HepG2 (cell line): Measurements from ENCODE around the gene DCPS. TPM values are rescaled to one million over a fixed set of nuclear protein-coding genes. Genes with fewer than 3 reads are reported as not detected.

Source experiments
- ATAC-seq: fragments of 200-7000 bp; cut with Tn5 transposase; 3 replicates; pipeline ENCODE4 v1.9.1; 2020; ENCODE audit warnings: mild to moderate bottlenecking, moderate library complexity
- BruUV-seq: library from RNA; stranded (reverse); fragments of 400-500 nt; replicated peaks from 2 replicates; lab custom pipeline; 2021; lab: Mats Ljungman, UMichigan
- CTCF ChIA-PET: fragments of 300-600 bp; formaldehyde crosslinking; extraction: SDS; loops from one replicate; lab custom pipeline; 2021; ENCODE audit warnings: low total read pairs, inconsistent platforms, low intra/inter-chr PET ratio; lab: Yijun Ruan, JAX
- POLR2A ChIA-PET: fragments of 350-600 bp; sonication (Branson Sonifier 250); formaldehyde crosslinking; loops from one replicate; lab custom pipeline; 2020; ENCODE audit warnings: antibody characterized with exemption, inconsistent platforms; lab: Yijun Ruan, JAX
- DNase-seq: peaks from one replicate; pipeline ENCODE4 v3.0.0-alpha.2; 2015; ENCODE audit warnings: low spot score
- FAIRE-seq: peaks from 3 replicates; lab custom pipeline; 2011; peaks lifted over from hg19 to GRCh38; lab: Jason Lieb, UNC
- H2AFZ ChIP-seq: one replicate; pipeline ENCODE4 v1.6.1; 2011; ENCODE audit warnings: low read length, inconsistent platforms
- H3K27ac ChIP-seq: fragments of 300-600 bp; 3 replicates; pipeline ENCODE4 v1.8.0; 2011; ENCODE audit warnings: mixed run types, mild to moderate bottlenecking, mixed read lengths, low read length, inconsistent platforms; ENCODE audit not compliant: insufficient read depth; ENCODE audit errors: extremely low read length
- H3K27me3 ChIP-seq, 2 experiments: fragments of 200-600 bp in 1 of 2; 2 replicates in 1 of 2; 3 replicates in 1 of 2; pipeline versions ENCODE4 v1.6.0 to v1.8.0; 2011; ENCODE audit warnings: low read length in 2 of 2, mild to moderate bottlenecking in 2 of 2, moderate library complexity in 2 of 2, inconsistent platforms in 1 of 2; ENCODE audit not compliant: insufficient read depth in 2 of 2, control insufficient read depth in 1 of 2
- H3K36me3 ChIP-seq, 2 experiments: fragments of 200-600 bp in 1 of 2; replicated peaks in 1 of 2; 2 replicates in 1 of 2; 3 replicates in 1 of 2; pipeline versions ENCODE4 v1.5.1 to v1.8.0; 2011; ENCODE audit warnings: low read length in 2 of 2, inconsistent platforms in 1 of 2; ENCODE audit not compliant: insufficient read depth in 2 of 2, control insufficient read depth in 1 of 2
- H3K4me1 ChIP-seq: 2 replicates; pipeline ENCODE4 v1.5.1; 2012; ENCODE audit warnings: low read length, inconsistent platforms; ENCODE audit not compliant: insufficient read depth
- H3K4me2 ChIP-seq: 2 replicates; pipeline ENCODE4 v1.6.0; 2011; ENCODE audit warnings: low read depth, low read length, inconsistent platforms
- H3K4me3 ChIP-seq, 3 experiments: fragments of 200-600 bp in 1 of 3; sonication (generic), shearing (Covaris generic) in 1 of 3; replicated peaks in 1 of 3; 2 replicates each; pipeline ENCODE4 v1.5.1; 2011 to 2016; ENCODE audit warnings: low read length in 3 of 3, inconsistent platforms in 2 of 3, low read depth in 2 of 3, mild to moderate bottlenecking in 2 of 3, control low read depth in 1 of 3, mixed read lengths in 1 of 3; ENCODE audit not compliant: insufficient read depth in 1 of 3
- H3K79me2 ChIP-seq: one replicate; pipeline ENCODE4 v1.6.1; 2011; ENCODE audit warnings: low read length, inconsistent platforms; ENCODE audit not compliant: insufficient read depth
- H3K9ac ChIP-seq: 2 replicates; pipeline ENCODE4 v1.6.0; 2011; ENCODE audit warnings: mild to moderate bottlenecking, low read depth, low read length, inconsistent platforms; ENCODE audit not compliant: insufficient read depth
- H3K9me3 ChIP-seq: 2 replicates; pipeline ENCODE4 v1.5.1; 2012; ENCODE audit warnings: mild to moderate bottlenecking, low read length
- H4K20me1 ChIP-seq: 2 replicates; pipeline ENCODE4 v1.6.0; 2011; ENCODE audit warnings: inconsistent platforms, mild to moderate bottlenecking, low read length, moderate library complexity; ENCODE audit not compliant: insufficient read depth
- ATF7 ChIP-seq, 2 experiments: fragments of 450-650 bp in 1 of 2; sonication (generic) in 1 of 2; formaldehyde crosslinking in 1 of 2; IDR thresholded peaks; 2 replicates each; pipeline versions ENCODE4 v1.4.0 to v1.6.1; 2016 to 2020; ENCODE audit warnings: antibody characterized with exemption in 1 of 2, mild to moderate bottlenecking in 1 of 2, missing genetic modification reagents in 1 of 2
- CEBPG ChIP-seq: IDR thresholded peaks from 2 replicates; pipeline ENCODE4 v1.6.1; 2016
- FOXA1 ChIP-seq, 2 experiments: fragments of 450-650 bp in 1 of 2; sonication (generic) in 1 of 2; formaldehyde crosslinking in 1 of 2; IDR thresholded peaks; 2 replicates each; pipeline versions ENCODE4 v1.4.0 to v1.6.1; 2016 to 2020; ENCODE audit warnings: missing genetic modification reagents in 1 of 2
- FOXP4 ChIP-seq: sonication (generic); formaldehyde crosslinking; IDR thresholded peaks from 2 replicates; pipeline ENCODE4 v1.4.0; 2020; ENCODE audit warnings: missing genetic modification reagents
- IRF2 ChIP-seq: IDR thresholded peaks from 2 replicates; pipeline ENCODE4 v1.6.1; 2018; ENCODE audit warnings: missing genetic modification reagents, missing compliant biosample characterization
- KDM4B ChIP-seq: sonication (generic); formaldehyde crosslinking; IDR thresholded peaks from 2 replicates; pipeline ENCODE4 v1.4.0; 2020; ENCODE audit warnings: missing genetic modification reagents
- MAZ ChIP-seq, 2 experiments: sonication (generic) in 1 of 2; formaldehyde crosslinking in 1 of 2; IDR thresholded peaks; 2 replicates each; pipeline versions ENCODE4 v1.5.0 to v1.6.1; 2012 to 2020; ENCODE audit warnings: low read depth in 2 of 2, mild to moderate bottlenecking in 2 of 2, borderline replicate concordance in 1 of 2, improper control_type of control experiment in 1 of 2, low read length in 1 of 2, missing genetic modification reagents in 1 of 2, moderate library complexity in 1 of 2
- MLLT10 ChIP-seq: sonication (generic); formaldehyde crosslinking; IDR thresholded peaks from 2 replicates; pipeline ENCODE4 v1.4.0; 2020; ENCODE audit warnings: missing genetic modification reagents
- NCOR1 ChIP-seq: fragments of 200-600 bp; sonication (generic); IDR thresholded peaks from 2 replicates; pipeline ENCODE4 v1.7.0; 2017; ENCODE audit warnings: antibody characterized with exemption, low read length, borderline replicate concordance
- POGK ChIP-seq: sonication (generic); formaldehyde crosslinking; conservative IDR thresholded peaks from 2 replicates; pipeline ENCODE4 v1.8.0; 2022; ENCODE audit warnings: mild to moderate bottlenecking, moderate library complexity, missing genetic modification reagents
- SMC3 ChIP-seq: IDR thresholded peaks from 2 replicates; pipeline ENCODE4 v1.6.1; 2011; ENCODE audit warnings: low read length, improper control_type of control experiment
- SOX13 ChIP-seq, 3 experiments: fragments of 450-650 bp in 1 of 3; sonication (generic) in 1 of 3; formaldehyde crosslinking in 1 of 3; IDR thresholded peaks in 2 of 3; conservative IDR thresholded peaks in 1 of 3; 2 replicates each; pipeline versions ENCODE4 v1.5.0 to v1.6.1; 2016 to 2020; ENCODE audit warnings: antibody characterized with exemption in 1 of 3, mild to moderate bottlenecking in 1 of 3, missing compliant biosample characterization in 1 of 3, missing genetic modification reagents in 1 of 3, moderate library complexity in 1 of 3
- TBX2 ChIP-seq: sonication (generic); formaldehyde crosslinking; IDR thresholded peaks from 2 replicates; pipeline ENCODE4 v1.5.0; 2020; ENCODE audit warnings: missing genetic modification reagents, mild to moderate bottlenecking, borderline replicate concordance
- ZNF737 ChIP-seq: sonication (generic); formaldehyde crosslinking; IDR thresholded peaks from 2 replicates; pipeline ENCODE4 v1.5.0; 2020; ENCODE audit warnings: missing genetic modification reagents, mild to moderate bottlenecking, borderline replicate concordance
- ZNF83 ChIP-seq: sonication (generic); formaldehyde crosslinking; IDR thresholded peaks from 2 replicates; pipeline ENCODE4 v1.4.0; 2020; ENCODE audit warnings: missing genetic modification reagents, mild to moderate bottlenecking, borderline replicate concordance
- WGBS: methylation state at CpG from one replicate; pipeline ENCODE4 v1.1.6; 2017; ENCODE audit warnings: low lambda C conversion rate; 5-methylcytosine and 5-hydroxymethylcytosine counted together
- in situ Hi-C: cut with HindIII; loops from 2 replicates; pipeline ENCODE4 v1.10.0; 2017; ENCODE audit warnings: low pct_unique_long_range_greater_than_20kb; ENCODE audit not compliant: extremely low pct_ligation_motif_present
- intact Hi-C: fragments of 100-400 bp; cut with micrococcal nuclease; formaldehyde crosslinking; loops from one replicate; pipeline ENCODE4 v1.10.0; 2022; ENCODE audit not compliant: unreplicated experiment
- polyA plus RNA-seq, 8 experiments: library from polyadenylated mRNA; depleted of rRNA in 3 of 8; stranded (reverse) in 7 of 8; unstranded in 1 of 8; fragments of >200 nt; fragmentation: Illumina TruSeq in 4 of 8; extraction: Trizol in 4 of 8; gene quantifications; 2 replicates each; pipeline versions ENCODE4 v1.2.1 to v1.2.3, GENCODE V29; 2011 to 2016; ENCODE audit warnings: low read depth in 4 of 8, missing spikeins in 1 of 8, mixed read lengths in 1 of 8; ENCODE audit not compliant: insufficient read depth in 1 of 8
- total RNA-seq, 5 experiments: library from RNA; depleted of rRNA; stranded (reverse); fragments of >200 nt; fragmentation: Illumina TruSeq; extraction: Trizol; gene quantifications; 2 replicates each; pipeline ENCODE4 v1.2.3, GENCODE V29; 2016; ENCODE audit warnings: low read depth in 1 of 5
- TF ChIP-seq, protein P1 (sequence below): sonication (generic); formaldehyde crosslinking; IDR thresholded peaks from 2 replicates; pipeline ENCODE4 v1.4.0; 2020; ENCODE audit warnings: mild to moderate bottlenecking, missing genetic modification reagents, borderline replicate concordance

The DCPS gene
- total and polyA plus RNA-seq, 2 of the 13 experiments (the other 11 are each of a cell fraction or from before 2014, with no cell fraction given) = 21.9 to 22.5 TPM

DNA sequence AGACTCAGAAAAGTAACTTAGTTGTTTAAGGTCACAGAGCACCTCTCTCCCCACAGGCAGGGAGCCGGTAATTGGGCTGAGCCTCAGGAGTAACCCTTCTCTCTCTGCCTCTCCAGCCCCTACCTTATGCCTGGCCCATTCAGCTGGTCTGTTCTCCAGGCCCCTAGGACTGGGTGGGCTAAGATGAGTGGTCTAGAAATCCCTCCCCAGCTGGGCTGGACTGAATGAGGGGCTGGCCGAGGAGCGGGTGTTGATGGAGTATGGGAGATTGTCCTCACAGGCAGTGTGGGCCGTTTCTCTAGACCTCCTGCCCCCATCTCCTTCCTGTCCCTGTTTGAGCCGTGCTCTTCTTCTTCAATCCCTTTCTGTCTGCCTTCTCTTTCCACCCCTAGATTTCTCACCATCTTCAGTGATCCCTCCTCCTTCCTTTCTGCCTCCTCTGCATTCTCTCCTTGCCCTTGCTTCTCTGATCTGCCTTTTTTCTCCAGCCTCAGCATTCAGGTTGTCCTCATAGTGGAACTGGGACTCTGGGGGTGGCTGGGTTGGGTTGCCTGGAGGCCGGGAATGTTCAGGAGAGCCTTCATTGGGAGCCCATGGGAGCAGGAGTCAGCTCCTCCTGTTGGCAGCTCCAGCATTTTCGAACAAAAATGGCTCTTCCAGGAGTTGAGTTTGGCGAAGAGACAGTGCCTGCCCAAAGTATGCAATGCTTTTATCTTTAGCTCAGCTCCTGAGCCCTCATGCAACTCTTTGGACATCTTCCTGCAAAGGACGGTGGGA, 59.2 kb downstream of the DCPS start (continued):
- TF ChIP-seq TBX2 (no peak), FOXA1 (IDR thresholded peaks at IDR 0.05) (no peak), FOXA1 (CRISPR knock-in tag; IDR thresholded peaks at IDR 0.05) (no peak), CEBPG (CRISPR knock-in tag) (no peak), SOX13 (IDR thresholded peaks at IDR 0.05) (no peak), SOX13 (CRISPR knock-in tag; conservative IDR thresholded peaks at IDR 0.05 in 1 of 2, IDR thresholded peaks at IDR 0.05 in 1 of 2) (no peak), ATF7 (IDR thresholded peaks at IDR 0.05) (no peak), ATF7 (CRISPR knock-in tag; IDR thresholded peaks at IDR 0.05) (no peak)

DNA sequence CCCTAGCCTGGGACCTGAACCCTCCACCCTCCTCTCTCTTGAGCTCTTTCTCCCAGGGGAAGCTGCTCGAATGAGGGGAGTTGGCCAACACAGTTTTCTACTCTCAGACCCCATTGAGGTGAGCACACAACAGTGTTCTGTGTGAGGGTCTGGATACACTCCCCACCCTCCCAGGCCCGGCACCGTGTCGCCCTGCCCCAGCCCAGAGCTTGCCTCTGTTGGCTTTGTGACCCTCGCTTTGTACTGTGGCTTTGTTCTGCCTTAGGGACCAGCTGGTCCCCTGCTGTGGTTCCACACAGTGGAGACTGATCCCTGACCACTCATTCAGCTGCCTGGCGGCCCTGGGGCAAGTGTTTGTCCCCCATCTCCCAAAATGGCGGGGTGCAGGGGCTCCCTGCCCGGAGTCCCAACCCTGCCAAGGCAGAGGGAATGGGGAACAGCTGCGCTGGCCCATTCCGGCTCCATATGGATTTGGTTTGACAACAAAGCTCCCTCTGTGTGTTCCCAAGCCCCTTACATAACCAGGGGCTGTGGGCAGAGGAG, 59.9 kb downstream of the DCPS start:
- Histone ChIP-seq H3K9ac (no peak overlapping the region), H3K4me2 (no peak overlapping the region), H3K36me3 (no peaks in the 10 kb centered on the region), H3K4me3 (no peak overlapping the region), H3K4me1 (peaks cover 10% of the 10 kb centered on the region), H4K20me1 (no peaks in the 10 kb centered on the region), H3K27me3 (no peaks in the 10 kb centered on the region), H3K9me3 (no peaks in the 10 kb centered on the region), H2AFZ (no peak overlapping the region), H3K27ac (no peak overlapping the region), H3K79me2 (no peaks in the 10 kb centered on the region)
- in situ Hi-C loops = no loop called here
- ATAC-seq (no peak), FAIRE-seq (no peak), DNase-seq (no peak)
- ChIA-PET CTCF (no interaction called here), POLR2A (no interaction called here)
- no TSS peak for BruUV-seq
- intact Hi-C loops = no loop called here
- WGBS = 97% methylated on average over 8 of the region's 10 CpGs
- TF ChIP-seq IRF2 (no peak), FOXP4 (no peak), MLLT10 (no peak), ZNF83 (CRISPR knock-in tag) (no peak), NCOR1 (no peak), SMC3 (no peak), KDM4B (CRISPR knock-in tag) (no peak), POGK (CRISPR knock-in tag) (no peak), MAZ (IDR thresholded peaks at IDR 0.05; ENCODE audit: borderline replicate concordance, low read depth, low read length) (no peak), MAZ (CRISPR knock-in tag; IDR thresholded peaks at IDR 0.05; ENCODE audit: low read depth) (no peak), ZNF737 (CRISPR knock-in tag) (no peak)
- TF ChIP-seq, protein P1, sequence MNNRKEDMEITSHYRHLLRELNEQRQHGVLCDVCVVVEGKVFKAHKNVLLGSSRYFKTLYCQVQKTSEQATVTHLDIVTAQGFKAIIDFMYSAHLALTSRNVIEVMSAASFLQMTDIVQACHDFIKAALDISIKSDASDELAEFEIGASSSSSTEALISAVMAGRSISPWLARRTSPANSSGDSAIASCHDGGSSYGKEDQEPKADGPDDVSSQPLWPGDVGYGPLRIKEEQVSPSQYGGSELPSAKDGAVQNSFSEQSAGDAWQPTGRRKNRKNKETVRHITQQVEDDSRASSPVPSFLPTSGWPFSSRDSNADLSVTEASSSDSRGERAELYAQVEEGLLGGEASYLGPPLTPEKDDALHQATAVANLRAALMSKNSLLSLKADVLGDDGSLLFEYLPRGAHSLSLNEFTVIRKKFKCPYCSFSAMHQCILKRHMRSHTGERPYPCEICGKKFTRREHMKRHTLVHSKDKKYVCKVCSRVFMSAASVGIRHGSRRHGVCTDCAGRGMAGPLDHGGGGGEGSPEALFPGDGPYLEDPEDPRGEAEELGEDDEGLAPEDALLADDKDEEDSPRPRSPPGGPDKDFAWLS (CRISPR knock-in tag) = no peak
